Testis (tissue), 3 donors: ENCODE data around the gene ERVV-1. TPM values are rescaled to one million over a fixed set of nuclear protein-coding genes. Genes with fewer than 3 reads are reported as not detected.
A peak's percentile ranks its signal among the peaks of the same experiment; 100 is the strongest.

ENCODE experiments used
- DNase-seq: peaks from one replicate; pipeline ENCODE4 v3.0.0-alpha.2; 2019
- H3K27ac ChIP-seq, 2 donors: fragments of 200-600 bp; sonication (generic); one replicate each; pipeline ENCODE4 v1.5.1; 2019
- H3K27me3 ChIP-seq: fragments of 200-600 bp; sonication (generic); one replicate; pipeline ENCODE4 v1.5.1; 2019
- H3K36me3 ChIP-seq: fragments of 200-600 bp; sonication (generic); one replicate; pipeline ENCODE4 v1.5.1; 2017; ENCODE audit warnings: low read depth; ENCODE audit errors: missing control alignments
- H3K4me1 ChIP-seq: fragments of 200-600 bp; sonication (generic); one replicate; pipeline ENCODE4 v1.5.1; 2019
- H3K4me3 ChIP-seq, 2 donors: fragments of 200-600 bp; sonication (generic); one replicate each; pipeline ENCODE4 v1.5.1; 2017 to 2019
- H3K9me3 ChIP-seq: fragments of 200-600 bp; sonication (generic); one replicate; pipeline ENCODE4 v1.5.1; 2017
- CTCF ChIP-seq, 3 experiments: fragments of 450-650 bp in 2 of 3; fragments of 200-600 bp in 1 of 3; sonication (generic) in 1 of 3; IDR thresholded peaks; one replicate each; pipeline ENCODE4 v1.5.1; 2016 to 2019; ENCODE audit warnings: antibody characterized with exemption in 3 of 3, mild to moderate bottlenecking in 2 of 3, moderate library complexity in 1 of 3
- POLR2A ChIP-seq: fragments of 450-650 bp; IDR thresholded peaks from one replicate; pipeline ENCODE4 v1.6.1; 2017; ENCODE audit warnings: antibody characterized with exemption, mild to moderate bottlenecking, moderate library complexity
- WGBS, 2 donors: methylation state at CpG; one replicate each; pipeline ENCODE4 v1.1.5; 2018; 5-methylcytosine and 5-hydroxymethylcytosine counted together
- intact Hi-C: fragments of 100-400 bp; cut with DNase I; formaldehyde crosslinking; loops from one replicate; pipeline ENCODE4 v1.15.1; 2023; ENCODE audit warnings: low total_unique reads
- polyA plus RNA-seq: library from polyadenylated mRNA; stranded (reverse); fragments of 350-450 nt; fragmentation: Illumina TruSeq; extraction: RNeasy Lipid Tissue Mini Kit (QIAGEN cat#74804); gene quantifications from one replicate; pipeline ENCODE4 v1.2.3, GENCODE V29; 2014; ENCODE audit warnings: low read depth, low replicate concordance; ENCODE audit not compliant: insufficient read depth
- total RNA-seq, 2 donors: library from RNA; depleted of rRNA; stranded (reverse); fragments of >200 nt; gene quantifications; one replicate each; pipeline ENCODE4 v1.2.3, GENCODE V29; 2016

The ERVV-1 gene
- total and polyA plus RNA-seq, 3 donors from 2014 or later = 0.12 TPM; not detected in 2

DNA sequence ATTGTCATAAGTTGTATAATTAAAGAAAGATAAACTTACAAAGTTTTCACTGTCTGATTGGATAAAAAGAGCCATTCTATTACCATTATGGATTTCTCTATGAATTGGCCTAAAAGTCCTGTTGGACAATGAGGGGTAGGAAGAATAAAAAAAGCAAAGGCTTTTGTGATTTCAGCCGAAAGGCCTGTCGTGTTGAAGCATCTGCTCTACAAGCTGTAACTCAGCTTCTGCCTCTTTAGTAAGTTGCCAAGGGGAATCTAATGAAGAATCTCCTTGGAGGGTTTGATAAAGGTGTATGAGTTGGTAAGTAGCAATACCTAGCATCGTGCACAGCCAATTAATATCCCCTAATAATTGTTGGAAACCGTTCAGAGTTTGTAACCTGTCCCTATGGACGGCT, 25.2 kb upstream of the ERVV-1 start:
- intact Hi-C loops = no loop called here
- Histone ChIP-seq H3K27ac (no peak overlapping the region), H3K27me3 (no peaks in the 10 kb centered on the region), H3K36me3 (no peaks in the 10 kb centered on the region), H3K4me1 (peaks cover 5% of the 10 kb centered on the region), H3K4me3 (no peak overlapping the region), H3K9me3 (no peaks in the 10 kb centered on the region)
- TF ChIP-seq POLR2A = no peak
- no peak for TF ChIP-seq CTCF (IDR thresholded peaks at IDR 0.05)
- 86 to 92% methylated on average over 5 of the region's 5 CpGs for WGBS, 2 donors
- DNase-seq = no peak

DNA sequence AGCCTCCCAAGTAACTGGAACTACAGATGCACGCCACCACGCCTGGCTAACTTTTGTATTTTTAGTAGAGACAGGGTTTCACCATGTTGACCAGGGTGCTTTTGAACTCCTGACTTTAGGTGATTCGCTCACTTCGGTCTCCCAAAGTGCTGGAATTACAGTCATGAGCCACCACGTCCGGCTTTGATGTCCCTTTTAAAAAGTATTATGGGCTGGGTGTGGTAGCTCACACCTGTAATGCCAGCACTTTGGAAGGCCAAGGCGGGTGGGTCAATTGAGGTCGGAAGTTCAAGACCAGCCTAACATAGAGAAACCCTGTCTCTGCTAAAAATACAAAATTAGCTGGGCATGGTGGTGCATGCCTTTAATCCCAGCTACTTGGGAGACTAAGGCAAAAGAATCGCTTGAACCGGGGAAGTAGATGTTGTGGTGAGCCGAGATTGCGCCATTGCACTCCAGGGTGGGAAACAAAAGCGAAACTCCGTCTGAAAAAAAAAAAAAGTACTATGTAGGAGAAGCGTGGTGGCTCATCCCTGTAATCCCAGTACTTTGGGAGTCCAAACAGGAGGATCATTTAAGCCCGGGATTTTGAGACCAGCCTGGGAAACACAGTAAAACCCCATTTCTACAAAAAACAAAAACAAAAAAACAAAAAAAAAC, 22.8 kb upstream of the ERVV-1 start:
- H3K4me3 ChIP-seq = no peak overlapping the region
- 89 to 94% methylated on average over 16 of the region's 16 CpGs for WGBS, 2 donors
- no peaks in the 10 kb centered on the region for H3K27me3 ChIP-seq
- intact Hi-C loops = no loop called here
- no peaks in the 10 kb centered on the region for H3K9me3 ChIP-seq
- H3K4me1 ChIP-seq = peaks cover 5% of the 10 kb centered on the region
- no peak for TF ChIP-seq POLR2A
- TF ChIP-seq CTCF (IDR thresholded peaks at IDR 0.05) = no peak
- no peak overlapping the region for H3K27ac ChIP-seq
- DNase-seq = no peak
- no peaks in the 10 kb centered on the region for H3K36me3 ChIP-seq

- Histone ChIP-seq H3K4me1 (peaks cover 5% of the 10 kb centered on the region), H3K27me3 (no peaks in the 10 kb centered on the region), H3K27ac (no peak overlapping the region), H3K4me3 (no peak overlapping the region), H3K36me3 (no peaks in the 10 kb centered on the region), H3K9me3 (no peaks in the 10 kb centered on the region)
- WGBS, 2 donors = 70 to 82% methylated on average over 2 of the region's 2 CpGs
- intact Hi-C loops = no loop called here
- no peak for TF ChIP-seq CTCF (IDR thresholded peaks at IDR 0.05)
- TF ChIP-seq POLR2A = no peak
- no peak for DNase-seq
Measured at GRCh38 chr19:52991484-52991883, 22.2 kb upstream of the ERVV-1 start.

DNA sequence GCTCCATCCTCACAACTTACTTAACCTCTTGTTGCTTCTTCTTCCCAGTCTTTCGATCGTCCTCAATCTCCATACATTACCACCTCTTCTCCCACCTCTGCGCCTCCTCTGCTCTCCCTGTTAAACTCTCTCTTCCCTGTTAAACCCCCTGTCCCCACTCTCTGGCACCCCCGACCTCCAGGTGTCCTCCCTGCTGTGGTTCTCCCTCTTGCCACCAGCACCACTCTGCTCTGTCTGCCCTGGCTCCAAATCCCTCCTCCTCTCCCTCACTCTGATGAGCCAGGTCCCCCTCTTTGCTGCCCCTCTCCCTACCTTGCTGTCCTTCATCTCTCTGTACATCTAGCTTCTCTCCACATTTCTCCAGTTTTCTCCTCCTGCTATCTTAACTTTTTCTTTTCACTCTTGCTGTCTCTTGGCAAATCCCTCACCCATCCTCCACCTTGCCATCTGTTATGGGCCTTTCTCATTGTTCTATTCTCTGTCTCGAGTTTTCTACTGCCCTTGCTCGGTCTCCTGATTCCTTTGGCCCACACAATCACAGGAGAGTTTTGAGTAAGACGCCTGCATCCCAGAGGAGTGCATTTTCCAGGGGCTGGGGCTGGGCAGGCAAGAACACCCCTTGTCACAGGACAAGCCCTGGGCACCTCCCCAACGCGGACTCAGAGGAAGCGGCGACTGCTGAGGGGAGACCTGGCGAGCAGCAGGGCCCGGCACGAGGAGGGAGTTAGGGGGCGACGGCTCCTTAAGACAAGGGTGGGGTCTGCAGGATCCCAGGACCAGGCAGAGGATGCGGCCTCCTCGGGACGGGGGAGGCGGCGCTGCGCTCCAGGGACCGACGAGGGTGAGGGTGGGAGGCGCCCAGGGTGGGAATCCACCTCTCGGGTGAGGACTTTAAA, 21.4 kb upstream of the ERVV-1 start:
- intact Hi-C loops = no loop called here
- TF ChIP-seq POLR2A (no peak), CTCF (IDR thresholded peaks at IDR 0.05) (no peak)
- Histone ChIP-seq H3K4me1 (peaks cover 5% of the 10 kb centered on the region), H3K36me3 (no peaks in the 10 kb centered on the region), H3K4me3 (peak overlapping the region; percentile 46 to 55), H3K27ac (no peak overlapping the region), H3K9me3 (no peaks in the 10 kb centered on the region), H3K27me3 (no peaks in the 10 kb centered on the region)
- 14 to 20% methylated on average over 25 to 26 of the region's 26 CpGs for WGBS, 2 donors
- peak; percentile 26 for DNase-seq
